Measurements from ENCODE around the gene EPHB2. TPM values are rescaled to one million over a fixed set of nuclear protein-coding genes. Genes with fewer than 3 reads are reported as not detected.

Gene EPHB2
- polyA plus RNA-seq, 1 donor from 2014 or later, result 22.8 TPM

DNA sequence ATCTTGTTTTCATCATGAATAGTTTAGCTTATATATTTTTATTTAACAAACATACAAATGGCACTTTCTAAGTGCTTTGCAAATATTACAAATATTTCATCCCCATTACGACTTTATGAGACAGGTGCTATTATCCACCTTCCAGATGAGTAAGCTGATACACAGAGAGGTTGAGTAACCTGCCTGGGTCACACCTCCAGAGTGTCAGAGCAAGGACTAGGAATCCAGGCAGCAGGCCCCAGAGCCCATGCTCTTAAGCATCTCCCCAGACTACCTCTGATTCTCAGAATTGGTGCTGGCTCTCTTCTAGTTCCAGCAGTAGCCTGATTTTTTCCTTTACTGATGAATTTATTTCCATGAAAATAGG is 40.0 kb downstream of the EPHB2 start:
- H3K27ac ChIP-seq (ENCODE audit: low read length), result no peak overlapping the region
- no peaks in the 10 kb centered on the region for H4K20me1 ChIP-seq (ENCODE audit: insufficient read depth)
- H3K79me2 ChIP-seq (replicated peaks; ENCODE audit: insufficient read depth, low read length), result no peaks in the 10 kb centered on the region
- H3K4me2 ChIP-seq (ENCODE audit: low read length), result no peak overlapping the region
- TF ChIP-seq RAD21 (conservative IDR thresholded peaks at IDR 0.05), result no peak
- no peak for TF ChIP-seq POLR2AphosphoS5 (IDR thresholded peaks at IDR 0.05)
- no peak for TF ChIP-seq EP300 (conservative IDR thresholded peaks at IDR 0.05; ENCODE audit: poor library complexity, severe bottlenecking)
- TF ChIP-seq, protein P1, sequence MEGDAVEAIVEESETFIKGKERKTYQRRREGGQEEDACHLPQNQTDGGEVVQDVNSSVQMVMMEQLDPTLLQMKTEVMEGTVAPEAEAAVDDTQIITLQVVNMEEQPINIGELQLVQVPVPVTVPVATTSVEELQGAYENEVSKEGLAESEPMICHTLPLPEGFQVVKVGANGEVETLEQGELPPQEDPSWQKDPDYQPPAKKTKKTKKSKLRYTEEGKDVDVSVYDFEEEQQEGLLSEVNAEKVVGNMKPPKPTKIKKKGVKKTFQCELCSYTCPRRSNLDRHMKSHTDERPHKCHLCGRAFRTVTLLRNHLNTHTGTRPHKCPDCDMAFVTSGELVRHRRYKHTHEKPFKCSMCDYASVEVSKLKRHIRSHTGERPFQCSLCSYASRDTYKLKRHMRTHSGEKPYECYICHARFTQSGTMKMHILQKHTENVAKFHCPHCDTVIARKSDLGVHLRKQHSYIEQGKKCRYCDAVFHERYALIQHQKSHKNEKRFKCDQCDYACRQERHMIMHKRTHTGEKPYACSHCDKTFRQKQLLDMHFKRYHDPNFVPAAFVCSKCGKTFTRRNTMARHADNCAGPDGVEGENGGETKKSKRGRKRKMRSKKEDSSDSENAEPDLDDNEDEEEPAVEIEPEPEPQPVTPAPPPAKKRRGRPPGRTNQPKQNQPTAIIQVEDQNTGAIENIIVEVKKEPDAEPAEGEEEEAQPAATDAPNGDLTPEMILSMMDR (IDR thresholded peaks at IDR 0.05; ENCODE audit: poor library complexity, severe bottlenecking), result no peak
- TF ChIP-seq, protein P2, sequence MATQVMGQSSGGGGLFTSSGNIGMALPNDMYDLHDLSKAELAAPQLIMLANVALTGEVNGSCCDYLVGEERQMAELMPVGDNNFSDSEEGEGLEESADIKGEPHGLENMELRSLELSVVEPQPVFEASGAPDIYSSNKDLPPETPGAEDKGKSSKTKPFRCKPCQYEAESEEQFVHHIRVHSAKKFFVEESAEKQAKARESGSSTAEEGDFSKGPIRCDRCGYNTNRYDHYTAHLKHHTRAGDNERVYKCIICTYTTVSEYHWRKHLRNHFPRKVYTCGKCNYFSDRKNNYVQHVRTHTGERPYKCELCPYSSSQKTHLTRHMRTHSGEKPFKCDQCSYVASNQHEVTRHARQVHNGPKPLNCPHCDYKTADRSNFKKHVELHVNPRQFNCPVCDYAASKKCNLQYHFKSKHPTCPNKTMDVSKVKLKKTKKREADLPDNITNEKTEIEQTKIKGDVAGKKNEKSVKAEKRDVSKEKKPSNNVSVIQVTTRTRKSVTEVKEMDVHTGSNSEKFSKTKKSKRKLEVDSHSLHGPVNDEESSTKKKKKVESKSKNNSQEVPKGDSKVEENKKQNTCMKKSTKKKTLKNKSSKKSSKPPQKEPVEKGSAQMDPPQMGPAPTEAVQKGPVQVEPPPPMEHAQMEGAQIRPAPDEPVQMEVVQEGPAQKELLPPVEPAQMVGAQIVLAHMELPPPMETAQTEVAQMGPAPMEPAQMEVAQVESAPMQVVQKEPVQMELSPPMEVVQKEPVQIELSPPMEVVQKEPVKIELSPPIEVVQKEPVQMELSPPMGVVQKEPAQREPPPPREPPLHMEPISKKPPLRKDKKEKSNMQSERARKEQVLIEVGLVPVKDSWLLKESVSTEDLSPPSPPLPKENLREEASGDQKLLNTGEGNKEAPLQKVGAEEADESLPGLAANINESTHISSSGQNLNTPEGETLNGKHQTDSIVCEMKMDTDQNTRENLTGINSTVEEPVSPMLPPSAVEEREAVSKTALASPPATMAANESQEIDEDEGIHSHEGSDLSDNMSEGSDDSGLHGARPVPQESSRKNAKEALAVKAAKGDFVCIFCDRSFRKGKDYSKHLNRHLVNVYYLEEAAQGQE (IDR thresholded peaks at IDR 0.05; ENCODE audit: borderline replicate concordance), result no peak
- no peak for TF ChIP-seq SMC3 (conservative IDR thresholded peaks at IDR 0.05; ENCODE audit: poor library complexity)
- TF ChIP-seq EZH2 (IDR thresholded peaks at IDR 0.05; ENCODE audit: borderline replicate concordance, insufficient read depth, low read length, poor library complexity, severe bottlenecking), result no peak
- no peak for TF ChIP-seq MXI1 (conservative IDR thresholded peaks at IDR 0.05; ENCODE audit: poor library complexity, severe bottlenecking)
- TF ChIP-seq TAF1 (IDR thresholded peaks at IDR 0.05; ENCODE audit: low read depth), result no peak
- H3K36me3 ChIP-seq (ENCODE audit: insufficient read depth, low read length), result no peaks in the 10 kb centered on the region
- no peaks in the 10 kb centered on the region for H3K27me3 ChIP-seq (ENCODE audit: insufficient read depth, low read depth, low read length)
- no peaks in the 10 kb centered on the region for H3K9me3 ChIP-seq (ENCODE audit: low read length)
- H2AFZ ChIP-seq (ENCODE audit: low read depth, low read length), result no peak overlapping the region
- H3F3A ChIP-seq (ENCODE audit: insufficient read depth, low read length, poor library complexity, severe bottlenecking), result no peaks in the 10 kb centered on the region
- H3K9ac ChIP-seq (ENCODE audit: low read length), result no peak overlapping the region
- no peaks in the 10 kb centered on the region for H3K9me2 ChIP-seq (ENCODE audit: insufficient read depth, low read length)
- H3K4me3 ChIP-seq (ENCODE audit: low read length), result no peak overlapping the region

DNA sequence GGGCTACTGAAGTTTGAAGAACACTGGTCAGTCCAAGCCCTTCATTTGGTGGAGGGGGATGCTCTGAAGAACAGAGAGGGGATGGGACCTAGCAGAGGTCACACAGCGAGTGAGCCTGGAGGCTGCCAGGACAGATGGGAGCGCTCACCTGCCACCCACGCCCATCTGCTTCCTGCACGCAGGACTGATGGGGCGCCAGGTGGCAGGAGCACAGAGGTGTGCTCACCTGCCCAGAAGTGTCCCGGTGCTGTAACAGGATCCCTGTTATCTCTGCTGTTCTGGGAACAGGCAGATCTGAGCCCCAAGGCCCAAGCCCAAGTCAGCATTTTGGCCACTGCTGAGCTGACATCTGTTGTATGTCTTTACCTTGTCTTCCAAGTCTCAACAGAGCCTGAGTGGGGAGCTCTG is 40.5 kb downstream of the EPHB2 start:
- no peaks in the 10 kb centered on the region for H3K79me2 ChIP-seq (replicated peaks; ENCODE audit: insufficient read depth, low read length)
- H4K20me1 ChIP-seq (ENCODE audit: insufficient read depth), result no peaks in the 10 kb centered on the region
- no peaks in the 10 kb centered on the region for H3K36me3 ChIP-seq (ENCODE audit: insufficient read depth, low read length)
- H3K9me2 ChIP-seq (ENCODE audit: insufficient read depth, low read length), result no peaks in the 10 kb centered on the region
- TF ChIP-seq EP300 (conservative IDR thresholded peaks at IDR 0.05; ENCODE audit: poor library complexity, severe bottlenecking), result no peak
- TF ChIP-seq EZH2 (IDR thresholded peaks at IDR 0.05; ENCODE audit: borderline replicate concordance, insufficient read depth, low read length, poor library complexity, severe bottlenecking), result no peak
- H3K27ac ChIP-seq (ENCODE audit: low read length), result no peak overlapping the region
- H3K9ac ChIP-seq (ENCODE audit: low read length), result no peak overlapping the region
- no peak overlapping the region for H3K4me3 ChIP-seq (ENCODE audit: low read length)
- H2AFZ ChIP-seq (ENCODE audit: low read depth, low read length), result no peak overlapping the region
- no peaks in the 10 kb centered on the region for H3K27me3 ChIP-seq (ENCODE audit: insufficient read depth, low read depth, low read length)
- H3K4me2 ChIP-seq (ENCODE audit: low read length), result no peak overlapping the region
- H3F3A ChIP-seq (ENCODE audit: insufficient read depth, low read length, poor library complexity, severe bottlenecking), result no peaks in the 10 kb centered on the region
- H3K9me3 ChIP-seq (ENCODE audit: low read length), result no peaks in the 10 kb centered on the region

DNA sequence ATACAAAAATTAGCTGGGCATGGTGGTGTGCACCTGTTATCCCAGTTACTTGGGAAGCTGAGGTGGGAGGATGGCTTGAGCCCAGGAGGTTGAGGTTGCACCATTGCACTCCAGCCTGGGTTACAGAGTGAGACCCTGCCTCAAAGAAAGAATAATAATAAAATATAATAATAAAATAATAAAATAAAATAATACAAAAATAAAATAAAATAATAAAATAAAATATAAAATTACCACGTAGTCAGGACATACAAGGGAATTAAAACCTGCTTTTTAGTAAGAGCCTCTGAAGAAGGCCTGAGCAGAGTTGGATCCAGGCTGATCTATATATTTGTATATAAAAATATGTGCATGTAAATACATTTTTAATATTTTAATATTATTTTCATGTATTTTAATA is 41.7 kb downstream of the EPHB2 start:
- Histone ChIP-seq H3K36me3 (ENCODE audit: insufficient read depth, low read length) (no peaks in the 10 kb centered on the region), H3K9me2 (ENCODE audit: insufficient read depth, low read length) (no peaks in the 10 kb centered on the region), H3K9ac (ENCODE audit: low read length) (no peak overlapping the region), H3K9me3 (ENCODE audit: low read length) (no peaks in the 10 kb centered on the region), H3K4me3 (ENCODE audit: low read length) (no peak overlapping the region), H3K27ac (ENCODE audit: low read length) (no peak overlapping the region), H3K27me3 (ENCODE audit: insufficient read depth, low read depth, low read length) (no peaks in the 10 kb centered on the region), H2AFZ (ENCODE audit: low read depth, low read length) (no peak overlapping the region), H4K20me1 (ENCODE audit: insufficient read depth) (no peaks in the 10 kb centered on the region), H3F3A (ENCODE audit: insufficient read depth, low read length, poor library complexity, severe bottlenecking) (no peaks in the 10 kb centered on the region), H3K4me2 (ENCODE audit: low read length) (no peak overlapping the region), H3K79me2 (replicated peaks; ENCODE audit: insufficient read depth, low read length) (no peaks in the 10 kb centered on the region)
- TF ChIP-seq, protein P1 (IDR thresholded peaks at IDR 0.05; ENCODE audit: poor library complexity, severe bottlenecking), result no peak
- TF ChIP-seq MXI1 (conservative IDR thresholded peaks at IDR 0.05; ENCODE audit: poor library complexity, severe bottlenecking) (no peak), EP300 (conservative IDR thresholded peaks at IDR 0.05; ENCODE audit: poor library complexity, severe bottlenecking) (no peak), SMC3 (conservative IDR thresholded peaks at IDR 0.05; ENCODE audit: poor library complexity) (no peak)
